HG03565 (cell line): ENCODE results near the gene LIPN.
A peak's percentile ranks its signal among the peaks of the same experiment; 100 is the strongest.
"Not testable (repeated sequence)": the region's sequence is repeated elsewhere in the genome, so short reads cannot be mapped to it uniquely, and the experiment has no call there.

Source experiments
- ATAC-seq: cut with Tn5 transposase; IDR thresholded peaks from one replicate; pipeline ENCODE4 v1.9.1; 2021; ENCODE audit warnings: mild to moderate bottlenecking, moderate library complexity; ENCODE audit not compliant: unreplicated experiment

Gene LIPN

GRCh38 chr10:88759366-88760101 lies at the start of gene LIPN:
Gene LIPN (plus strand): TSS chr10:88760020. CDS start chr10:88761406, 1,386 bp downstream.
- no peak for ATAC-seq

- ATAC-seq: no peak
Measured at GRCh38 chr10:88715517-88715916, 44.3 kb upstream of the LIPN start.

GRCh38 chr10:88721392-88721791 lies 38.4 kb upstream of the LIPN start:
- no peak for ATAC-seq

- no peak for ATAC-seq
Measured at GRCh38 chr10:88725798-88726197, 34.0 kb upstream of the LIPN start.

- no peak for ATAC-seq
Measured at GRCh38 chr10:88728107-88728763, 31.6 kb upstream of the LIPN start.

- ATAC-seq: no peak
Measured at GRCh38 chr10:88730864-88731263, 29.0 kb upstream of the LIPN start.

GRCh38 chr10:88731296-88731695 lies 28.5 kb upstream of the LIPN start:
- ATAC-seq: no peak

- ATAC-seq: no peak
Measured at GRCh38 chr10:88733215-88733614, 26.6 kb upstream of the LIPN start.

- no peak for ATAC-seq
Measured at GRCh38 chr10:88735661-88736060, 24.2 kb upstream of the LIPN start.

GRCh38 chr10:88741921-88742320 lies 17.9 kb upstream of the LIPN start:
- ATAC-seq: not testable (repeated sequence)

GRCh38 chr10:88742448-88742847 lies 17.4 kb upstream of the LIPN start:
- ATAC-seq: no peak

- ATAC-seq: no peak
Measured at GRCh38 chr10:88744002-88744401, 15.8 kb upstream of the LIPN start.

GRCh38 chr10:88745633-88746032 lies 14.2 kb upstream of the LIPN start:
- ATAC-seq: no peak

- ATAC-seq: no peak
Measured at GRCh38 chr10:88754287-88754686, 5.5 kb upstream of the LIPN start.

- peak; percentile 88 for ATAC-seq
Measured at GRCh38 chr10:88755753-88756152, 4.1 kb upstream of the LIPN start.

- ATAC-seq: no peak
Measured at GRCh38 chr10:88756660-88757059, 3.2 kb upstream of the LIPN start.

- no peak for ATAC-seq
Measured at GRCh38 chr10:88762906-88763305, 3.1 kb downstream of the LIPN start.

- no peak for ATAC-seq
Measured at GRCh38 chr10:88763441-88763840, 3.6 kb downstream of the LIPN start.

GRCh38 chr10:88764110-88764509 lies 4.3 kb downstream of the LIPN start:
- ATAC-seq: no peak

GRCh38 chr10:88765816-88766215 lies 6.0 kb downstream of the LIPN start:
- no peak for ATAC-seq

- no peak for ATAC-seq
Measured at GRCh38 chr10:88769384-88769783, 9.6 kb downstream of the LIPN start.

GRCh38 chr10:88781206-88781605 lies 21.4 kb downstream of the LIPN start:
- no peak for ATAC-seq

GRCh38 chr10:88782222-88782621 lies 22.4 kb downstream of the LIPN start:
- no peak for ATAC-seq
